Measurements from ENCODE around the gene PPIP5K2.
"Not testable (repeated sequence)": the region's sequence is repeated elsewhere in the genome, so short reads cannot be mapped to it uniquely, and the experiment has no call there.

The PPIP5K2 gene

GRCh38 chr5:103208460-103208859 lies 88.4 kb downstream of the PPIP5K2 start:
- Mint-ChIP-seq H3K36me3 (ENCODE audit: low read depth) (peaks cover 34% of the 10 kb centered on the region), H3K4me3 (no peak overlapping the region), H3K9me3 (peaks cover 5% of the 10 kb centered on the region), H3K27ac (peak overlapping the region; percentile 37), H3K27me3 (no peaks in the 10 kb centered on the region), H3K4me1 (ENCODE audit: low read depth) (peaks cover 32% of the 10 kb centered on the region)

- no peaks in the 10 kb centered on the region for H3K27me3 Mint-ChIP-seq
These were observed 89.0 kb downstream of the PPIP5K2 start for GRCh38 chr5:103209065-103209464.

GRCh38 chr5:103210952-103211351 lies 90.9 kb downstream of the PPIP5K2 start:
- Mint-ChIP-seq H3K4me3 (no peak overlapping the region), H3K27me3 (no peaks in the 10 kb centered on the region), H3K27ac (no peak overlapping the region), H3K4me1 (ENCODE audit: low read depth) (peaks cover 32% of the 10 kb centered on the region), H3K36me3 (ENCODE audit: low read depth) (peaks cover 12% of the 10 kb centered on the region), H3K9me3 (no peaks in the 10 kb centered on the region)

More at GRCh38 chr5:103209065-103209464, 89.0 kb downstream of the PPIP5K2 start:
- H3K4me3 Mint-ChIP-seq, result no peak overlapping the region
- H3K27ac Mint-ChIP-seq, result no peak overlapping the region
- peaks cover 32% of the 10 kb centered on the region for H3K4me1 Mint-ChIP-seq (ENCODE audit: low read depth)
- peaks cover 5% of the 10 kb centered on the region for H3K9me3 Mint-ChIP-seq
- peaks cover 28% of the 10 kb centered on the region for H3K36me3 Mint-ChIP-seq (ENCODE audit: low read depth)

GRCh38 chr5:103211576-103212561 lies 91.8 kb downstream of the PPIP5K2 start:
- H3K36me3 Mint-ChIP-seq (ENCODE audit: low read depth), result peaks cover 5% of the 10 kb centered on the region
- no peaks in the 10 kb centered on the region for H3K27me3 Mint-ChIP-seq
- H3K4me3 Mint-ChIP-seq, result no peak overlapping the region
- H3K4me1 Mint-ChIP-seq (ENCODE audit: low read depth), result peaks cover 35% of the 10 kb centered on the region
- H3K9me3 Mint-ChIP-seq, result no peaks in the 10 kb centered on the region
- no peak overlapping the region for H3K27ac Mint-ChIP-seq

- Mint-ChIP-seq H3K9me3 (no peaks in the 10 kb centered on the region), H3K27ac (peak overlapping the region; percentile 14), H3K27me3 (no peaks in the 10 kb centered on the region), H3K4me3 (no peak overlapping the region), H3K36me3 (ENCODE audit: low read depth) (no peaks in the 10 kb centered on the region), H3K4me1 (ENCODE audit: low read depth) (peaks cover 15% of the 10 kb centered on the region)
These were observed 96.0 kb downstream of the PPIP5K2 start for GRCh38 chr5:103216137-103216536.

- H3K36me3 Mint-ChIP-seq (ENCODE audit: low read depth), result no peaks in the 10 kb centered on the region
These were observed 96.6 kb downstream of the PPIP5K2 start for GRCh38 chr5:103216697-103217096.

GRCh38 chr5:103217101-103217500 lies 97.0 kb downstream of the PPIP5K2 start:
- Mint-ChIP-seq H3K4me1 (ENCODE audit: low read depth) (peaks cover 5% of the 10 kb centered on the region), H3K4me3 (no peak overlapping the region), H3K27me3 (no peaks in the 10 kb centered on the region), H3K27ac (no peak overlapping the region), H3K9me3 (no peaks in the 10 kb centered on the region), H3K36me3 (ENCODE audit: low read depth) (no peaks in the 10 kb centered on the region)

More at GRCh38 chr5:103216697-103217096, 96.6 kb downstream of the PPIP5K2 start:
- no peaks in the 10 kb centered on the region for H3K27me3 Mint-ChIP-seq
- H3K4me1 Mint-ChIP-seq (ENCODE audit: low read depth), result peaks cover 9% of the 10 kb centered on the region
- no peak overlapping the region for H3K4me3 Mint-ChIP-seq
- H3K9me3 Mint-ChIP-seq, result no peaks in the 10 kb centered on the region
- no peak overlapping the region for H3K27ac Mint-ChIP-seq

- Mint-ChIP-seq H3K4me3 (no peak overlapping the region), H3K9me3 (no peaks in the 10 kb centered on the region), H3K4me1 (ENCODE audit: low read depth) (peaks cover 3% of the 10 kb centered on the region), H3K27ac (no peak overlapping the region), H3K27me3 (no peaks in the 10 kb centered on the region), H3K36me3 (ENCODE audit: low read depth) (no peaks in the 10 kb centered on the region)
These were observed 98.1 kb downstream of the PPIP5K2 start for GRCh38 chr5:103218164-103218563.

GRCh38 chr5:103219074-103219473 lies 99.0 kb downstream of the PPIP5K2 start:
- H3K27me3 Mint-ChIP-seq; H3K4me3 Mint-ChIP-seq; H3K4me1 Mint-ChIP-seq (ENCODE audit: low read depth); H3K9me3 Mint-ChIP-seq; H3K27ac Mint-ChIP-seq; H3K36me3 Mint-ChIP-seq (ENCODE audit: low read depth): not testable (repeated sequence)

- Mint-ChIP-seq H3K27ac (no peak overlapping the region), H3K9me3 (no peaks in the 10 kb centered on the region), H3K36me3 (ENCODE audit: low read depth) (no peaks in the 10 kb centered on the region), H3K4me3 (no peak overlapping the region), H3K4me1 (ENCODE audit: low read depth) (no peaks in the 10 kb centered on the region), H3K27me3 (peaks cover 25% of the 10 kb centered on the region)
These were observed 103.2 kb downstream of the PPIP5K2 start for GRCh38 chr5:103223031-103223955.

- H3K27ac Mint-ChIP-seq, result no peak overlapping the region
- H3K36me3 Mint-ChIP-seq (ENCODE audit: low read depth), result no peaks in the 10 kb centered on the region
- H3K4me3 Mint-ChIP-seq, result no peak overlapping the region
- no peaks in the 10 kb centered on the region for H3K4me1 Mint-ChIP-seq (ENCODE audit: low read depth)
- H3K27me3 Mint-ChIP-seq, result peaks cover 33% of the 10 kb centered on the region
- no peaks in the 10 kb centered on the region for H3K9me3 Mint-ChIP-seq
These were observed 104.2 kb downstream of the PPIP5K2 start for GRCh38 chr5:103224118-103224893.

- H3K4me1 Mint-ChIP-seq (ENCODE audit: low read depth), result no peaks in the 10 kb centered on the region
- no peaks in the 10 kb centered on the region for H3K9me3 Mint-ChIP-seq
- peaks cover 33% of the 10 kb centered on the region for H3K27me3 Mint-ChIP-seq
- H3K27ac Mint-ChIP-seq, result no peak overlapping the region
- H3K4me3 Mint-ChIP-seq, result no peak overlapping the region
- no peaks in the 10 kb centered on the region for H3K36me3 Mint-ChIP-seq (ENCODE audit: low read depth)
These were observed 104.8 kb downstream of the PPIP5K2 start for GRCh38 chr5:103224894-103225246.

GRCh38 chr5:103228061-103228460 lies 108.0 kb downstream of the PPIP5K2 start:
- Mint-ChIP-seq H3K4me3 (no peak overlapping the region), H3K9me3 (no peaks in the 10 kb centered on the region), H3K4me1 (ENCODE audit: low read depth) (no peaks in the 10 kb centered on the region), H3K36me3 (ENCODE audit: low read depth) (no peaks in the 10 kb centered on the region), H3K27ac (no peak overlapping the region), H3K27me3 (peaks cover 33% of the 10 kb centered on the region)

- no peaks in the 10 kb centered on the region for H3K4me1 Mint-ChIP-seq (ENCODE audit: low read depth)
- peaks cover 33% of the 10 kb centered on the region for H3K27me3 Mint-ChIP-seq
- no peaks in the 10 kb centered on the region for H3K9me3 Mint-ChIP-seq
- no peaks in the 10 kb centered on the region for H3K36me3 Mint-ChIP-seq (ENCODE audit: low read depth)
- no peak overlapping the region for H3K4me3 Mint-ChIP-seq
- no peak overlapping the region for H3K27ac Mint-ChIP-seq
These were observed 108.5 kb downstream of the PPIP5K2 start for GRCh38 chr5:103228588-103228987.

Measured in stimulated activated naive CD8-positive, alpha-beta T cell treated with anti-CD3 and anti-CD28 coated beads, Interleukin-15, Interleukin-2, amounts not matched to agents 100 ng/mL and 50 ng/mL, for 24 hours (primary cell).